ENCODE data around the gene CCDC146.
"Not testable (repeated sequence)": the region's sequence is repeated elsewhere in the genome, so short reads cannot be mapped to it uniquely, and the experiment has no call there.

Gene CCDC146

DNA sequence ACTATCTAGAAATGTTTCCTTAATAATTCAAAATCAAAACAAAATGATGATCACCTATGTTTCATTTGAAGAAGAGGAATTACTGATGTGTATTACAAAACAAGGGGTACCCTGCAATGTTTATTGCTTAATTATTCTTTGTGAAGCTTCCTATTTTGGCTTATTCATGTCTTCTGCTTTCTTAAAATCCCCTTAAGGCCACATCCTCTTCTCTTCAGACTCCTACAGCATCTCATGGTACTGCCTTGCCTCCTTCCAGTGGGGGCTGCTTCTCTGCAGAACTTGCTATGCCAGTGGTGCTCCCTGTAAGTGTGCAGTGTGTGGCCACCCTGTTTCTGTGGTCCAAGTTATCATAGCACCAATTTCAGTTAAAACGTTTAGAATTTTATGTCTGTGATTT, 35.0 kb downstream of the CCDC146 start:
- DNase-seq (ENCODE audit: low read depth, low spot score): no peak

DNA sequence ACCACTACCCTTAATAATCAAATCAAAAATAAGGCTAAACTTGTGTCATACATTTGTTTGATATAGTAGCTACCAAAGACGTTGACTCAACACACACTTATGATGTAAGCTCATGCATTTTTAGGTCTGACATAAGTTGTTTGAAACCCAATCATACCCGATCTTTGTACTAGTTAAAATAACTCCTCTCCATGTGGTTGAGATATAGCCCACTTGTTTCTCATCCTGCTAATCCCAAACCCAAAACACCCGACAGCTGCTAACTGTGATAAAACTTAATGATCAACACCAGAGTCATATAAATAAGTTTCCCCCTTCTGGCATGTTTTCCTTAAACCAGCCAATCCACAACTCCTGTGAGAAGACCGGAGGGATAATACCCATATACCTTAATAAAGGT, 48.7 kb downstream of the CCDC146 start:
- H3K27ac ChIP-seq; H3K4me3 ChIP-seq; H3K9ac ChIP-seq (ENCODE audit: insufficient read length); H3K36me3 ChIP-seq (ENCODE audit: insufficient read depth, low read length); DNase-seq (ENCODE audit: low read depth, low spot score); H3K9me3 ChIP-seq (ENCODE audit: low read depth, low read length): not testable (repeated sequence)

More for the DNA sequence above, 35.0 kb downstream of the CCDC146 start:
- H3K4me3 ChIP-seq: no peak overlapping the region
- H3K9ac ChIP-seq (ENCODE audit: insufficient read length): no peak overlapping the region
- TF ChIP-seq POLR2AphosphoS5 (IDR thresholded peaks at IDR 0.05; ENCODE audit: borderline replicate concordance, low read depth, low read length) (no peak), FOXP2 (optimal IDR thresholded peaks at IDR 0.05; ENCODE audit: control extremely low read depth, extremely low read length, insufficient read depth) (no peak), EZH2 (IDR thresholded peaks at IDR 0.05) (no peak)
- H3K27ac ChIP-seq: no peak overlapping the region
- H3K36me3 ChIP-seq (ENCODE audit: insufficient read depth, low read length): no peaks in the 10 kb centered on the region
- H3K9me3 ChIP-seq (ENCODE audit: low read depth, low read length): no peaks in the 10 kb centered on the region

DNA sequence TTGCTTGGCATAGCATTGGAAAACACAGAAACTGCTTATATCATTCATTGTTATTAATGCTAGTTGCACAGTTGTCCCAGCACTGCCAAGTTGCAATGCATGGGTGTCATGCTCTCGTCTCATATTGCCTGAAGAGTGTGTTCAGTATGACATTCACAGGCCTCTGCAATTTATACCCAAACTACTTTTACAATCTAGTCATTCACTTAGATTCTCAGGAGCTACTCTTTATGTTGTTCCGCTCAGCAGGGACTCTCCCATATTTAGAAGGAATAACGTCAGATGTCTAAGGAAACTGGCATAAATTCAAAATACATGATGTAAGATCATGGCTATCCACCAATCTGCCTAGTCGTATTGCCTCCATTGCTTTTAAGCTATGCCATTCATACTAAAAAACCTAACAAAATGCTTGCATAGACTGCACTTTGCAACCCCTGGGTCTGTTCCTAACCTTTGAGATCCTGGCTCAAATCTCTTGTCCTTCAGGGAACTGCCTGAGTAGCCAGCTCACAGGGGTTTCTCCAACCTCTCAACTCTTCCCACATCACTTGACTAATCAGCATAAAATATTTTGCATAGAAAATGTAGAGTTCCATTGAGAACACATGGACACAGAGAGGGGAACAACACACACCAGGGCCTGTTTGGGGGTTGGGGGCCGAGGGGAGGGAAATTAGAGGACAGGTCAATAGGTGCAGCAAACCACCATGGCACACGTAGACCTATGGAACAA, 50.2 kb downstream of the CCDC146 start:
- H3K27ac ChIP-seq; H3K36me3 ChIP-seq (ENCODE audit: insufficient read depth, low read length); H3K9ac ChIP-seq (ENCODE audit: insufficient read length): not testable (repeated sequence)

DNA sequence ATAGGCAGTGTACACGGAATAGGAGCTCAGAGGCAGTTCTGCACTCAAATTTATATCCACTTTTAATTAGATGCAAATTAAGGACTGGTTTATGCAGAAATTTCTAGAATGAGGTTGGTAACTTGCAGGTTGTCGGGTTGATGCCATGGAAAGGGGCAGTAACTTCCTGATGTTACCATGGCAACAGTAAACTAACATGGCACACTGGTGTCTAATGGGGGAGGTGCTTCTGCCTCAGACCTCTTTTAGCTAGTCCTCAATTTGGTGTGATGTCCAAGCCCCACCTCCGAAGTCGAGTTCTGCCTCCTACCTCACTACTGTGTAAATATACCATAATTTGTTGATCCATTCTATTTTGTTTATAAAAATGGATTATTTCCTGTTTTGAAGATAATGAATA, 52.0 kb downstream of the CCDC146 start:
- H3K36me3 ChIP-seq (ENCODE audit: insufficient read depth, low read length); DNase-seq (ENCODE audit: low read depth, low spot score); H3K4me3 ChIP-seq; H3K27ac ChIP-seq; H3K9me3 ChIP-seq (ENCODE audit: low read depth, low read length); H3K9ac ChIP-seq (ENCODE audit: insufficient read length): not testable (repeated sequence)

More for the DNA sequence above, 50.2 kb downstream of the CCDC146 start:
- not testable (repeated sequence) for H3K9me3 ChIP-seq (ENCODE audit: low read depth, low read length); DNase-seq (ENCODE audit: low read depth, low spot score); H3K4me3 ChIP-seq

DNA sequence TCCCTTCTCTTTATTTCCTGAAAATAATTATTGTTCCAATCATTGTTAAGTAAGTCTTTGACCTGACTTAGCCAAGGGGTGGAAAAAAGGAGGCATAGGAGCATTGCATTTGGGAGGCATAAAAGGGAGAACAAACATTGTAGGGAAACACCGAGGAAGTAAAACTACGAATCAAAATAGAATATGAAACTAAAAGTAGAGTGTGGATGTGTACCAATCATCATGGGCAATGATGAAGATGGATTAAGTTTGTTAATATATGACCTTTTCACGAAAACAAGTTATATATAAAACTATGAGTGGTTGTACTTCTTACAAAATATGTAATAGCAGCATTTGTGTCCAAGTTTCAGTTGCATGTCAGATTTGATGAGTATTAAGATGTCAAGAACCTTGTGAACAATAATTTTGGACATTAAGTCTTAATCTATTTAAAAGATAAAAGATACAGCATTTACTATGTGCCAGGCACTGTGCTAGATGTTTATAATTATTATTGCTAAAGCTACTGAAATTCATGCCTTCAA, 52.9 kb downstream of the CCDC146 start:
- H3K27ac ChIP-seq; H3K9ac ChIP-seq (ENCODE audit: insufficient read length); H3K4me3 ChIP-seq; H3K36me3 ChIP-seq (ENCODE audit: insufficient read depth, low read length); H3K9me3 ChIP-seq (ENCODE audit: low read depth, low read length); DNase-seq (ENCODE audit: low read depth, low spot score): not testable (repeated sequence)

DNA sequence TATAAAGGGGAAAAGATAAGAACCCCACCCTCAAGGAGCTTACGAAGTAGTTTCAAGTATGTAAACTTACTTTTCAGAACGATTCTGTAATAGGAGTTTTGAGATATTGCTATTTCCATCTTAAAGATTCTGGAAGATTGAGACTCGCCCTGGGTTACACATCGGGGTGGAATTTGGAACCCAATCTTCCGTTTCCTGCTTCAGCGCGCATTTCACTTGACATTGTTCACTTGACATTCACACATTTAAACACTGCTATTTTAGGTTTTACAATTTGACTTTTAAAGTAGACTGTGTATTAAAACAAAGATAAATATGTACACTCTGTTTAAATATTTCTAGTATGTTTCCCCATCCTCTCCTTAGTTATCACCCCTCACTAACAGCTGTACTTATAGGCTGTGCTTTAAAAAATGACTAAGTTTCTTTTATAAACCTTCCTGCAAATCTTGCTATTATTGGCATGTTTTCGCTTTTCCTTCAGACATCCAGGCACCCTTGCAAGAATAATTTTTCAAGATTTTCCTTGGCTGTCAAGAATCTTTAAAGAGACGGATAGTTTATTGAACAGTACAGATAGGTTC, 55.0 kb downstream of the CCDC146 start:
- H3K27ac ChIP-seq; H3K4me3 ChIP-seq; H3K9me3 ChIP-seq (ENCODE audit: low read depth, low read length); H3K36me3 ChIP-seq (ENCODE audit: insufficient read depth, low read length); H3K9ac ChIP-seq (ENCODE audit: insufficient read length); DNase-seq (ENCODE audit: low read depth, low spot score): not testable (repeated sequence)

DNA sequence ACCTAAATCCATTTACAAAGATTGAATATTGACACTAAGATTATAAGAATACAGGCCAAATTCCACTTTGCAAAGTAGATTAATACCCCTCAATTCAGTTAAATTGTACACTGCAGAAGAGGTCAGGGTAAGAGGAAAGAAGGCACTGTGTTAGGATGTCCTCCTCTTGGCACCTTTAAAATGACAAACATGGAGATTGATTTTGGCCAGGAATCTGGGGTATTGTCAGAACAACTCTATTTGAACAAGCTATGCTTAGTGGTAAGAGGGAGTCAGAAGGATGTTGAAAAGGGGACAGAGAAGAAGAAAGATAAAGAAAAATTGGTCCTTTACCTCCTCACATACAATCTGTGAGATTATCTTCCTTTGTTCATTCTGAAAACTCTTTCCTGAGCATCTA, 55.6 kb downstream of the CCDC146 start:
- H3K36me3 ChIP-seq (ENCODE audit: insufficient read depth, low read length); H3K9me3 ChIP-seq (ENCODE audit: low read depth, low read length); H3K4me3 ChIP-seq; DNase-seq (ENCODE audit: low read depth, low spot score); H3K9ac ChIP-seq (ENCODE audit: insufficient read length); H3K27ac ChIP-seq: not testable (repeated sequence)

DNA sequence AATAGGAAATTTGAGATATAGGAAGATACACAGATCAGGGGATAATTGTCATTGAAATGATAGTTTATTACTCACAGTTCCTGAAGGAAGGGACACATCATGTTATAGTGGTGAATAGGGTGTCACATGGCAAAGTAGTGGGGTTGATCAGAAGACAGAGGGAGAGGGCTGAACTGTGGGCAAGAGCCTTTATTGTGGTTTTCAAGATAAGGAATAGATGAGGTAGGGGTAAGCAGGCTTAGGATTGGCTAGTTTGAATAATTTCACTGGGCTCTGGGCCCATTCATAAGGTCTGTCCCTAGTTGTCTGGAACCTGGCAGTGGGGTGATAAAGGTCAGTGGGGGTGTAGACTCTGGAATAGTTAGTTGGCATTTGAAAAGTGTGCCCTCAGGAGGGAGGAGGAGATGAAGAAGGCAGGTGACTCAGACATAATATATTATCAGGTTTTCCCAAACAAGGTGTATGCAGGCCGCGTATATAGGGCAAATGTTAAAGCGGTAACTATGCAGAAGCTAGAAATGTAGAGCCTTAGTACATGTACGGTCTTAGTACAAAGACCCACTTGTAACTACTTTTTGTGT, 58.7 kb downstream of the CCDC146 start:
- Histone ChIP-seq H3K9ac (ENCODE audit: insufficient read length) (no peak overlapping the region), H3K27ac (no peak overlapping the region), H3K36me3 (ENCODE audit: insufficient read depth, low read length) (no peaks in the 10 kb centered on the region), H3K4me3 (no peak overlapping the region), H3K9me3 (ENCODE audit: low read depth, low read length) (no peaks in the 10 kb centered on the region)
- DNase-seq (ENCODE audit: low read depth, low spot score): no peak
- no peak for TF ChIP-seq POLR2AphosphoS5 (IDR thresholded peaks at IDR 0.05; ENCODE audit: borderline replicate concordance, low read depth, low read length)
- TF ChIP-seq EZH2 (IDR thresholded peaks at IDR 0.05): no peak
- TF ChIP-seq FOXP2 (optimal IDR thresholded peaks at IDR 0.05; ENCODE audit: control extremely low read depth, extremely low read length, insufficient read depth): no peak

DNA sequence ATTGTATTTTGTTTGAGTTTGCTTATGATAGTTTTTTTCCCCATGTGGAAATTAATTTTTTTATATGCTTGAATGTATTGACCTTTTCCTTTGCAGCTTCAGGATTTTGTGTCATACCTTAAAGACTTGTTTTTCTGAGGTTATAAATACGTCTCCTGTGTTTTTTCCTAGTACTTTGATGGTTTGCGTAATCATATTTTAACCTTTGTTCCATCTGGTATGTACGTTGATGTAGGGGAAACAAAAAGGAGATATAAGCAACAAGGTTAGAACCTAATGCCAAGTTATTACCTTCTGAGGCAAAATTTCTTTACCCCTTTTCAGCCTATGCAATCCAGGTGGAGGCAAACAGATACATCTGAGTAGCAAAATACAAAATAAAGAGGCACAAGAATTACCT, 59.3 kb downstream of the CCDC146 start:
- Histone ChIP-seq H3K4me3 (no peak overlapping the region), H3K36me3 (ENCODE audit: insufficient read depth, low read length) (no peaks in the 10 kb centered on the region), H3K9ac (ENCODE audit: insufficient read length) (no peak overlapping the region), H3K27ac (no peak overlapping the region), H3K9me3 (ENCODE audit: low read depth, low read length) (no peaks in the 10 kb centered on the region)
- TF ChIP-seq EZH2 (IDR thresholded peaks at IDR 0.05): no peak
- TF ChIP-seq POLR2AphosphoS5 (IDR thresholded peaks at IDR 0.05; ENCODE audit: borderline replicate concordance, low read depth, low read length): no peak
- no peak for TF ChIP-seq FOXP2 (optimal IDR thresholded peaks at IDR 0.05; ENCODE audit: control extremely low read depth, extremely low read length, insufficient read depth)
- no peak for DNase-seq (ENCODE audit: low read depth, low spot score)

Measured in SK-N-MC (cell line).